Vagina (tissue), 2 donors: ENCODE data around the gene TRAPPC10. TPM values are rescaled to one million over a fixed set of nuclear protein-coding genes. Genes with fewer than 3 reads are reported as not detected.

Source experiments
- DNase-seq, 2 donors: peaks; one replicate each; pipeline ENCODE4 v3.0.0-alpha.2; 2017; ENCODE audit errors: extremely low spot score in 2 of 2
- H3K27ac ChIP-seq: fragments of 200-600 bp; sonication (generic); one replicate; pipeline ENCODE4 v1.5.1; 2019
- H3K27me3 ChIP-seq: fragments of 200-600 bp; sonication (generic); one replicate; pipeline ENCODE4 v1.5.1; 2019
- H3K36me3 ChIP-seq, 2 donors: fragments of 200-600 bp; sonication (generic); one replicate each; pipeline ENCODE4 v1.5.1; 2017 to 2019
- H3K4me1 ChIP-seq: fragments of 200-600 bp; sonication (generic); one replicate; pipeline ENCODE4 v1.5.1; 2019
- H3K4me3 ChIP-seq, 2 donors: fragments of 200-600 bp; sonication (generic); 1 replicate in 1 of 2; 2 replicates in 1 of 2; pipeline ENCODE4 v1.5.1; 2016 to 2019
- H3K9me3 ChIP-seq: fragments of 200-600 bp; sonication (generic); one replicate; pipeline ENCODE4 v1.5.1; 2019
- POLR2A ChIP-seq, 2 donors: fragments of 450-650 bp; IDR thresholded peaks; one replicate each; pipeline ENCODE4 v1.6.1; 2017; ENCODE audit warnings: antibody characterized with exemption in 2 of 2, mild to moderate bottlenecking in 2 of 2, moderate library complexity in 2 of 2
- POLR2AphosphoS5 ChIP-seq, 2 donors: sonication (generic); formaldehyde crosslinking; IDR thresholded peaks; one replicate each; pipeline ENCODE4 v1.9.0; 2017; ENCODE audit warnings: antibody characterized with exemption in 2 of 2, mild to moderate bottlenecking in 2 of 2, low read depth in 1 of 2; ENCODE audit not compliant: insufficient read depth in 1 of 2
- intact Hi-C: fragments of 100-400 bp; cut with DNase I; formaldehyde crosslinking; loops from one replicate; pipeline ENCODE4 v1.15.1; 2023
- total RNA-seq: library from RNA; depleted of rRNA; stranded (reverse); fragments of >200 nt; gene quantifications from one replicate; pipeline ENCODE4 v1.2.3, GENCODE V29; 2016
- TF ChIP-seq, protein P1 (sequence below), 3 experiments: fragments of 450-650 bp in 2 of 3; fragments of 200-600 bp in 1 of 3; sonication (generic) in 1 of 3; IDR thresholded peaks; one replicate each; pipeline ENCODE4 v1.5.1; 2017 to 2019; ENCODE audit warnings: antibody characterized with exemption in 3 of 3, mild to moderate bottlenecking in 2 of 3, moderate library complexity in 2 of 3

TRAPPC10 gene
- total RNA-seq, 1 donor from 2014 or later: 22.6 TPM

DNA sequence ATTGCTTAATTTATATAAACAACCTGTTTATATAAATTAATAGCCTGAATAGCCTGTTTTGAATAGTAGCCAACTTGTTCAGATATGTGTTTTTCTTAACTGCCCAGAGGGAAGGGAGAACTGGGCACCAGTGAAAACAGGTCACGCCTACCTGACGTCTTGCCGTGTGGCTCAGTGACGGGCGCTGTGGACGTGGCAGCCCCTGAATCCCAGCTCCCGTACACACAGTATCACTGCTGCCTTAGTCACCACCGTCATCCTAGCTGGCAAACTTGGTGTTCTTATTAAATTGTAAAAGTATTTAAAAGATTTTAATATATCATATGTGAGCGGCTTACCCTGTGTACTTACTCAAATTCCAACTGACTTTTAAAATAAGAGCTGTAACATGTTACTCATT is 35.4 kb upstream of the TRAPPC10 start:
- DNase-seq: no peak
- intact Hi-C loops: loop anchor here (5.0 kb wide), 1 partner anchor 164 kb away; no protein-coding TSS in a partner anchor
- no peak overlapping the region for H3K27ac ChIP-seq
- no peaks in the 10 kb centered on the region for H3K27me3 ChIP-seq
- H3K4me3 ChIP-seq: no peak overlapping the region
- TF ChIP-seq, protein P1, sequence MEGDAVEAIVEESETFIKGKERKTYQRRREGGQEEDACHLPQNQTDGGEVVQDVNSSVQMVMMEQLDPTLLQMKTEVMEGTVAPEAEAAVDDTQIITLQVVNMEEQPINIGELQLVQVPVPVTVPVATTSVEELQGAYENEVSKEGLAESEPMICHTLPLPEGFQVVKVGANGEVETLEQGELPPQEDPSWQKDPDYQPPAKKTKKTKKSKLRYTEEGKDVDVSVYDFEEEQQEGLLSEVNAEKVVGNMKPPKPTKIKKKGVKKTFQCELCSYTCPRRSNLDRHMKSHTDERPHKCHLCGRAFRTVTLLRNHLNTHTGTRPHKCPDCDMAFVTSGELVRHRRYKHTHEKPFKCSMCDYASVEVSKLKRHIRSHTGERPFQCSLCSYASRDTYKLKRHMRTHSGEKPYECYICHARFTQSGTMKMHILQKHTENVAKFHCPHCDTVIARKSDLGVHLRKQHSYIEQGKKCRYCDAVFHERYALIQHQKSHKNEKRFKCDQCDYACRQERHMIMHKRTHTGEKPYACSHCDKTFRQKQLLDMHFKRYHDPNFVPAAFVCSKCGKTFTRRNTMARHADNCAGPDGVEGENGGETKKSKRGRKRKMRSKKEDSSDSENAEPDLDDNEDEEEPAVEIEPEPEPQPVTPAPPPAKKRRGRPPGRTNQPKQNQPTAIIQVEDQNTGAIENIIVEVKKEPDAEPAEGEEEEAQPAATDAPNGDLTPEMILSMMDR (IDR thresholded peaks at IDR 0.05): no peak
- TF ChIP-seq POLR2AphosphoS5 (IDR thresholded peaks at IDR 0.05; ENCODE audit: insufficient read depth in 1 of 2, low read depth in 1 of 2) (no peak), POLR2A (IDR thresholded peaks at IDR 0.05) (no peak)
- H3K36me3 ChIP-seq: peaks cover 0 to 15% of the 10 kb centered on the region in 2 donors
- H3K9me3 ChIP-seq: no peaks in the 10 kb centered on the region
- H3K4me1 ChIP-seq: no peaks in the 10 kb centered on the region

DNA sequence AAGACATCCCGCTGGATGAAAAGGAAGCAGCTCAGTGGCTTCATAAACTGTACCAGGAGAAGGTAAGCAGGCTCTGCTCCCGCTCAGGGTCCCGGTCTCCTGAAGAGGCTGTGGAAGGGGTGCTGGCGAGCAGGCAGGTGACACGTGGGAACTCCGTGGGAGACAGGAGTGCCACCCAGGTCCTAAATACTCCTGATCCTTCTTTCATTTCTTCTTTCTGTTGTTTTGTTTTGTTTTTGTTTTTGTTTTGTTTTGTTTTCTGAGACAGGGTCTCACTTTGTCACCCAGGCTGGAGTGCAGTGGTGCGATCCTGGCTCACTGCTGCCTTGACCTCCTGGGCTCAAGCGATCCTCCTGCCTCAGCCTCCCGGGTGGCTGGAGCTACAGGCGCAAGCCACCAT is 34.0 kb upstream of the TRAPPC10 start:
- H3K27ac ChIP-seq: no peak overlapping the region
- no peaks in the 10 kb centered on the region for H3K9me3 ChIP-seq
- no peaks in the 10 kb centered on the region for H3K4me1 ChIP-seq
- H3K4me3 ChIP-seq: no peak overlapping the region
- no peak for DNase-seq
- intact Hi-C loops: loop anchor here (5.0 kb wide), 1 partner anchor 166 kb away; no protein-coding TSS in a partner anchor
- TF ChIP-seq POLR2AphosphoS5 (IDR thresholded peaks at IDR 0.05; ENCODE audit: insufficient read depth in 1 of 2, low read depth in 1 of 2) (no peak), POLR2A (IDR thresholded peaks at IDR 0.05) (no peak)
- TF ChIP-seq, protein P1 (IDR thresholded peaks at IDR 0.05): no peak
- H3K27me3 ChIP-seq: no peaks in the 10 kb centered on the region
- peaks cover 0 to 16% of the 10 kb centered on the region in 2 donors for H3K36me3 ChIP-seq

DNA sequence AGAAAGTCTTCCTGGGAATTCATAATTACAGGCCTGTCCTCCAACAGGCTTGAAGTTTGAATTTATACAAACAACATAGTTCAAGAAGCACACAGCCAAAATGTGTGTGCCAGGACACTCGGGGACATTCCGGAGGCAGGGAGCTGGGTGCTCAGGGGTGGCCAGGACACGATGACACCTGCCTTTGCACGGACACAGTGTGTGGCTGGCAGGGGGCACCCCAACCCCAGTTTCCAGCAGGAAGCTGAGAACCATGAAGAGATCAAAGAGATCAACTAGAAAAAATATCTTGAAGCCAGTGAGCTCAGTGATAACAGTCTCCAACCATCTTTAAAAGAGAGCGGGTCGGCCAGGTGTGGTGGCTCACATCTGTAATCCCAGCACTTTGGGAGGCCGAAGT is 32.5 kb upstream of the TRAPPC10 start:
- Histone ChIP-seq H3K27me3 (no peaks in the 10 kb centered on the region), H3K4me3 (no peak overlapping the region), H3K9me3 (no peaks in the 10 kb centered on the region), H3K36me3 (peaks cover 0 to 20% of the 10 kb centered on the region in 2 donors), H3K27ac (no peak overlapping the region), H3K4me1 (no peaks in the 10 kb centered on the region)
- TF ChIP-seq POLR2A (IDR thresholded peaks at IDR 0.05) (no peak), POLR2AphosphoS5 (IDR thresholded peaks at IDR 0.05; ENCODE audit: insufficient read depth in 1 of 2, low read depth in 1 of 2) (no peak)
- TF ChIP-seq, protein P1 (IDR thresholded peaks at IDR 0.05): no peak
- intact Hi-C loops: loop anchor here (5.0 kb wide), 1 partner anchor 167 kb away; no protein-coding TSS in a partner anchor
- DNase-seq: no peak

DNA sequence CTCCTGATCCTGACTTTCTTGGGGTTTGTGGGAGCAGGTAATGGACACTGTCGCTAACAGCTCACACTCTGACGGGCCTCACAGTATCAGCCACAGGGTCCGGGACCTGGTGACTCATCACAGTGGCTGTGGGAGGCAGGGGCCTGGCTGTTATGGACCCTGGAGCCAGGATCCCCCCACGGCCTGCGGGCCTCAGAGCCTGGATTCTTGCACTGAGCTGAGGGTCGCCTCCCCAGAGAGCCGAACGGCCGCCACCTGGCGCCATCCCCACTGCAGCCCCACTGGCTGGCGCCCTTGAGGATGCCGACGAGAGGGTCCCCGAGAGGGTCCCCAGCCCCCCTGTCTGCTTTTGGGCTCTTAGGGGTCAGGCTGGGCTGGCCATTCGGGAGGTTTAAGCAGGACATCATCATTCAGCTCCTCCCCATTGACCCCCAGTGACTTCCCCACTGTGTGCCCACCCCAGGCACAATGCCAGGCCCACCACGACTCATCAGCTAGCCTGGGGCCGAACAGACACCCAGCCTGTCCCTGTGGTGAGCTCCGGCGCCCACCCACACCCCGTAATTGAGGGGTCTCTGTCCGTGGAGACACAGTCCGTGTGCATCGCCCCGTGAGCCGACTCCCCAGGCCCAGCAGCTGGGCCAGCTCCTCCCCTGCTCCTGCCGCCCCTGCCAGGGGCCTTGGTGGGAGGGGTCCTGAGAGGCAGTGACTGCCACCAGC is 30.8 kb upstream of the TRAPPC10 start:
- Histone ChIP-seq H3K36me3 (peaks cover 0 to 20% of the 10 kb centered on the region in 2 donors), H3K27ac (no peak overlapping the region), H3K4me1 (peaks cover 7% of the 10 kb centered on the region), H3K4me3 (no peak overlapping the region), H3K9me3 (no peaks in the 10 kb centered on the region), H3K27me3 (no peaks in the 10 kb centered on the region)
- TF ChIP-seq, protein P1 (IDR thresholded peaks at IDR 0.05): no peak
- TF ChIP-seq POLR2AphosphoS5 (IDR thresholded peaks at IDR 0.05; ENCODE audit: insufficient read depth in 1 of 2, low read depth in 1 of 2): no peak
- TF ChIP-seq POLR2A (IDR thresholded peaks at IDR 0.05): no peak
- intact Hi-C loops: no loop called here
- DNase-seq: no peak

DNA sequence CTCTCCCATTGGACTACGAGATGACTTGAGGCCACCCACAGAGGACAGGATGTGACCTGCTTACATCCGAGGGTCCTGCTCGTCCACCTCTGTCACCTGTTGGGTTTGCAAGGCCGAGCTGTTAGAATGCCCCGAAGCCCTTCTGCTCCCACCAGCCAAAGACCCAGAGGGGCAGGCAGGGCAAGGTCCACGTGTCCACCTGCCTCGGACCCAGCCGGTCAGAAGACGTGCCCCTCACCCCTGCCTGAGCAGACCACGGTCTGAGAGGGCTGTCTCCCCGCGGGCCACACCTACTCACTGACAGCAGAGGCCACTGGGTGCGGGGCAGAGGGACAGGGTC is 30.3 kb upstream of the TRAPPC10 start:
- Histone ChIP-seq H3K27ac (no peak overlapping the region), H3K9me3 (no peaks in the 10 kb centered on the region), H3K4me3 (no peak overlapping the region), H3K36me3 (peaks cover 0 to 20% of the 10 kb centered on the region in 2 donors), H3K4me1 (peaks cover 12% of the 10 kb centered on the region), H3K27me3 (no peaks in the 10 kb centered on the region)
- TF ChIP-seq POLR2A (IDR thresholded peaks at IDR 0.05) (no peak), POLR2AphosphoS5 (IDR thresholded peaks at IDR 0.05; ENCODE audit: insufficient read depth in 1 of 2, low read depth in 1 of 2) (no peak)
- TF ChIP-seq, protein P1 (IDR thresholded peaks at IDR 0.05): no peak
- DNase-seq: no peak
- intact Hi-C loops: no loop called here
